Stimulated activated CD4-positive, alpha-beta T cell treated with anti-CD3 and anti-CD28 coated beads, Interleukin-4, amount 100 ng/mL, for 48 hours (primary cell): Measurements from ENCODE around the gene PCA3.
"Not testable (repeated sequence)": the region's sequence is repeated elsewhere in the genome, so short reads cannot be mapped to it uniquely, and the experiment has no call there.

ENCODE experiments used
- DNase-seq, 2 donors: peaks; one replicate each; pipeline ENCODE4 v3.0.0-alpha.2; 2020; ENCODE audit warnings: low read depth in 2 of 2

Gene PCA3

GRCh38 chr9:76764138-76764537 is at the start of gene PCA3:
PCA3 (plus strand) TSS chr9:76764438.
- DNase-seq = no peak

GRCh38 chr9:76716085-76716672 is 48.1 kb upstream of the PCA3 start:
- DNase-seq = no peak

GRCh38 chr9:76717176-76717575 is 47.1 kb upstream of the PCA3 start:
- DNase-seq = no peak

GRCh38 chr9:76717613-76718012 is 46.6 kb upstream of the PCA3 start:
- no peak for DNase-seq

GRCh38 chr9:76718166-76718565 is 46.1 kb upstream of the PCA3 start:
- DNase-seq = no peak

- DNase-seq = no peak
These were observed 44.0 kb upstream of the PCA3 start for GRCh38 chr9:76720245-76720644.

GRCh38 chr9:76725011-76725546 is 39.2 kb upstream of the PCA3 start:
- DNase-seq = no peak

- no peak for DNase-seq
These were observed 38.4 kb upstream of the PCA3 start for GRCh38 chr9:76725885-76726284.

- no peak for DNase-seq
These were observed 35.1 kb upstream of the PCA3 start for GRCh38 chr9:76729116-76729515.

GRCh38 chr9:76729980-76730737 is 34.1 kb upstream of the PCA3 start:
- no peak for DNase-seq

- no peak for DNase-seq
These were observed 33.4 kb upstream of the PCA3 start for GRCh38 chr9:76730801-76731200.

- no peak for DNase-seq
These were observed 31.8 kb upstream of the PCA3 start for GRCh38 chr9:76732341-76732958.

GRCh38 chr9:76733096-76733495 is 31.1 kb upstream of the PCA3 start:
- no peak for DNase-seq

- no peak for DNase-seq
These were observed 29.5 kb upstream of the PCA3 start for GRCh38 chr9:76734716-76735115.

- DNase-seq = no peak
These were observed 26.9 kb upstream of the PCA3 start for GRCh38 chr9:76737154-76737902.

- DNase-seq = no peak
These were observed 25.8 kb upstream of the PCA3 start for GRCh38 chr9:76738402-76738801.

- DNase-seq = no peak
These were observed 22.7 kb upstream of the PCA3 start for GRCh38 chr9:76741524-76741923.

- DNase-seq = not testable (repeated sequence)
These were observed 21.3 kb upstream of the PCA3 start for GRCh38 chr9:76742890-76743289.

- DNase-seq = no peak
These were observed 20.3 kb upstream of the PCA3 start for GRCh38 chr9:76743931-76744330.

GRCh38 chr9:76744336-76744735 is 19.9 kb upstream of the PCA3 start:
- no peak for DNase-seq

GRCh38 chr9:76751001-76751400 is 13.2 kb upstream of the PCA3 start:
- DNase-seq = no peak

GRCh38 chr9:76756268-76756640 is 8.0 kb upstream of the PCA3 start:
- no peak for DNase-seq
